Measurements from ENCODE around the gene SLC22A23.
A peak's percentile ranks its signal among the peaks of the same experiment; 100 is the strongest.

SLC22A23 gene

DNA sequence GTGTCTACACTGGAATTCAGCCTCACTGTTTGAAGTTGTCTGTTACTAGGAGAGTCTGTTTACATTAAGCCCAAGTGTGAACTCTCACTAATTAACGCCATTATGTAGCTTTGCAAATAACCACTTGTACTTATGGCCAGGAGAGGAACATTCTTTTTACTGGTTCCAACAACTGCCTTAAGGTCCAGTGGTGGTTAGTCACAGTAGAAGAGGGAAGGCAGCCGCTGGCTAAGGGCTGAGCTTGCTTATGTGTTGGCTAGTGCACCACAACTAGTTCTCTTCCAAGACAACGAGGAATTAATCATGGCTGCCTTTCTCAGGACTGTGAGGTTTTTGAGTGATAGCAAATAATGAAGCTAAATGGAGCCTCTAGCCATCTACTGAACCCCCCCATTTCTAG lies 14.9 kb upstream of the SLC22A23 start:
- peak; percentile 91 for DNase-seq

GRCh38 chr6:3471286-3471685 lies 14.4 kb upstream of the SLC22A23 start:
- DNase-seq, result no peak

GRCh38 chr6:3468585-3468984 lies 11.7 kb upstream of the SLC22A23 start:
- DNase-seq, result no peak

DNA sequence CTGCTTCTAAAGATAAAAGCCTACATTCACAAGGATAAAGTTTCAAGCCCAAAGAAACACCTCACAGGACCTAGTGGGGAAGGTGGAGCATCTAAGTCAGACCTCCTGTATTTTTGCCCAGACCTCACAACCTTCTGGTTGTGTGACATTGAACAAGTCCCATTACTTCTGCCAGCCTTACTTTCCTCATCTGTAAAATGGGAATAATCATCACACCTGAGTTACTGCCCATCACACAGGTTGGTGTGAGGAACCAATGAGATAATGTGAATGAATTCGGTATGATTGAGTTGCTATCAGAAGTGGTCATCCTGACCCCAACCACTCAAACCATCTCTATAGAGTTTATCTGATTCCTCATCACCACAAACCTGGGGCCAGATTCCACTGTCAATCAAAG lies 11.1 kb upstream of the SLC22A23 start:
- DNase-seq, result no peak

DNA sequence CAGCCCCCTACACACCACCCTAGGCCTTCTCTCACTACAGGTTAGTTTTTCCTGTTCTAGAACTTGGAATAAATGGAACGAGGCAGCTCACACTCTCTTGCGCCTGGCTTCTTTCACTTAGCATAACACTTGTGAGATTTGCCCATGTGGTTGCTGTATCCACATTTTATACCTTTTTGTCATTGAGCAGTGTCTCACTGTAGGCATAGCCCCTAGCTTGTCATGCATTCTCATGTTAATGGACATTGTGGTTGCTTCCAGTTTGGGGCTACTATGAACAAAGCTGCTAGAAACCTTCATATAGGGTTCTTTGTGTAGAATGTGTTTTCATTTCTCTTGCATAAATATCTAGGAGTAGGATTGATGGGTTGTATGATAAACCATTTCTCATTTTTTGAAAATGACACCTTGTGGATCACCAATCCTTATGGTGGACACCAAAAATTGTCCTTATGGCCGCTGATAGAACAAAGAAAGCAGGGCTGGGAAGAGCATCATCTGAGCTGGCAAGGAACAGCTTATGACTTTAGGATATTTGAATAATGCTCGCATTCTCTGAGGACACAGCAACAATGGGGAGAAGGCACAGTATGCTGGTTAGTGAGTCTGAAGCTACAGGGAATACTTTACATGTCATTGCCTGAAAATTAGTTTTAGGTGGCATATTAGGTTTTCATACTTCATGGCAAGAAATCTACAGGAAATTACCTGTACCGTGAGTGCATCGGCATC lies 9.8 kb upstream of the SLC22A23 start:
- DNase-seq, result no peak

DNA sequence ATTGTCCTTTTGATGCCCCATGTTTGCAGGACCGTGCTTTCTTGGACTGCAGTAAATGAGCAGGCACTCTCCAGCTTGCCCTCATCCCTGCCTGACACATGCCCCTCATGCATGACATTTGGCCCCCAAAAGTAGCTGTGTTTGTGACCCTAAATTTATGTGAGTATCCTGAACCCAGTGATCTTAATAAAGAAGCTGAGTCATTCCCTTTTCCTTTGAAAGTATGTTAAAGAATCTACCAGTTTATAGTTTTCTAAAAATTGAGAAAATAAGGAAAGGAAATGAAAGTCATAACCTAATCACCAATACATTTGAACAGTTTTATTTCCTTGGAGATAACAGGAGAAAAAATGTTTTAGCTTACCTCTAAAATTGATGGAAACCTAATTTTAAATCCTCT lies 3.4 kb upstream of the SLC22A23 start:
- no peak for DNase-seq

DNA sequence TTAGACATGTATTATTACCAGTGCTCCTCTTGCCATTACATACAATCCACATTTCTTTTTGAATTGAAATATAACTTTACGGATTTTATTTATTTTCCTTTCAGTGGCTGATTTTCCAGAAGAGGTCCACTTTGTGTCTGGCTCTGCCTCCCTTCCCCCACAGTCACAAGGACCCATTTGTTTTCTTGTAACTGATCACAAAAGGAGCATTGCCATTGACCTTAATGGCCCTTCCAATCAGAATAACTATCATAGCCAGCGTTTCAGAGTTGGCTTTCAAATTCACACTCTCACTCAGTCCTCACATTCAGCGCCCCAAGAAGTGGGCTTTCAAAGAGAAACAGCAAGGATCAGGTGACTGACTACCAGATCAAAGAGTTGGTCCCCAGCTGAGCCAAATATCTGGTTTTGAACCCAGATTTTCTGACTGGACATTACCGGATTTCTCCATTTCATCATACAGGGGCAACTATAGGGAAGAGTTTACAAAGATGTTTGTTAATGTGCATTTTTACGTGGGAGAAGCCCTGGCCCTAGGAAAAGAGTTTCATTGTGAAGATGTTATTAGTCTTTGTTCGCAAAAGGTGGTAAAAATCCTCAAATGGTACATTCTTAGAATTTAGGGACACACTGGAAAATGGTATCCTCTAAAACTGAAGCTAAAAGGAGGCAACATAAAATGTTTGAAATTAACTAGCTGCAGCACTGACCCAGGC lies 2.0 kb upstream of the SLC22A23 start:
- DNase-seq, result no peak

- peak; percentile 95 for DNase-seq
Measured at GRCh38 chr6:3457710-3458602, 1.1 kb upstream of the SLC22A23 start.

GRCh38 chr6:3456395-3456897 lies 404 bp downstream of the SLC22A23 start:
- no peak for DNase-seq

DNA sequence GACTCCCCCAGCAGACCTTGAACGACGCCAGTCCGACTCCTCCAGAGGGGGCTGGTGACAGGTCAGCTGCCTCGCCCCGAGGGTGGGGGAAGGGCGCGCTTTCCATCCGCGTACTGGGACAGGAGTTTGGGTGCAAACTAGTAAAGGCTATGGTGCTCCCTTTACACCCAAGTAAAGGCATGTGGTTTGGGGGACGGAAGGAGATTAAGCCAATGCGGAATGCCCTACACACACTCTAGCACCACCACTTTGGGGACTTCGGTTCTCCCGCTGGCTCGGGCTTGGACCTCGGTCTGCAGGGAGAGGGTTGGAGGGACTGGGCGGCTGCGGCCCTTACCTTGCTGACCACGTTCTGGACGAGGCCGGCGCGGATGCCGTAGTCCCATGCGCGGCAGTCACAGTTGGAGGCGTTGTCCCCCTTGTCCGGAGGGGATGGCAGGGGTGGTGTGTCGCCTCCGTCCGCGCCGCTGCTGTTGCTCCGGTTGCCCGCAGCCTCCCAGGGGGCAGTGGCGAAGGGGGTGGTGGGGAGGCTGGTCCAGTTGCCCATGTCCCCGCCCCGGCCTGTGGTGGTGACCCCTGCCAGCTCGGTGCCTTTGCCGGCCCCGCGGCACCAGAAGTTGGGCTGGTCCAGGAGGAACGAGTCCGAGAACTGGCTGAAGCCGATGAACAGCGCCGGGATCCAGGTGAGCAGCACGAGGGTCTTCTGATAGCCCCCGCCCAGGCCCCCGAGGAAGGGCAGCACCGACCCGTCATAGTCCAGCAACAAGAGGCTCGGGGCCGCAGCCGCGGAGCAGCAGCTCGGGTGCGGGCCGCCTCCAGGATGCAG lies 1.1 kb downstream of the SLC22A23 start:
- no peak for DNase-seq

DNA sequence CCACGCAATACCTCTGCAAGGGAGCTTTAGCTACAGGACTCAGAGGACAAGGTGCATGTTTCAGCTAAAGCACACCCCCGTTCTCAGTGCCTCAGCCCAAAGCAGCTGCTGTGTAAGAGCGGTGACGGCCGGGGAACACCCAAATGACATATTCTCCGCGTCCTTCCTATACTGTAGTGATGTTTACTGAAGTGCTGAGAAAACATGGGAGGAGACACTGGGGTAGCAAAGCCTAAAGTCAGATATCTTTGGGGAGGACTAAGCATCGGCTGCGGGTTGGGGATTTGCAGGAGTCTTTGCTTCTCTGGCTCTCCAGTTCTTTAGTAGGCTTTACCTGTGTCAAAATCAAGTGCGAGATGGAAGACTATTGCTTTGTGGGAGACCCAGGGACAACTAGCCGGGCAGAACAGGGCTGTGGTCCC lies 1.7 kb downstream of the SLC22A23 start:
- DNase-seq, result peak; percentile 67

- no peak for DNase-seq
Measured at GRCh38 chr6:3454273-3455010, 2.4 kb downstream of the SLC22A23 start.

DNA sequence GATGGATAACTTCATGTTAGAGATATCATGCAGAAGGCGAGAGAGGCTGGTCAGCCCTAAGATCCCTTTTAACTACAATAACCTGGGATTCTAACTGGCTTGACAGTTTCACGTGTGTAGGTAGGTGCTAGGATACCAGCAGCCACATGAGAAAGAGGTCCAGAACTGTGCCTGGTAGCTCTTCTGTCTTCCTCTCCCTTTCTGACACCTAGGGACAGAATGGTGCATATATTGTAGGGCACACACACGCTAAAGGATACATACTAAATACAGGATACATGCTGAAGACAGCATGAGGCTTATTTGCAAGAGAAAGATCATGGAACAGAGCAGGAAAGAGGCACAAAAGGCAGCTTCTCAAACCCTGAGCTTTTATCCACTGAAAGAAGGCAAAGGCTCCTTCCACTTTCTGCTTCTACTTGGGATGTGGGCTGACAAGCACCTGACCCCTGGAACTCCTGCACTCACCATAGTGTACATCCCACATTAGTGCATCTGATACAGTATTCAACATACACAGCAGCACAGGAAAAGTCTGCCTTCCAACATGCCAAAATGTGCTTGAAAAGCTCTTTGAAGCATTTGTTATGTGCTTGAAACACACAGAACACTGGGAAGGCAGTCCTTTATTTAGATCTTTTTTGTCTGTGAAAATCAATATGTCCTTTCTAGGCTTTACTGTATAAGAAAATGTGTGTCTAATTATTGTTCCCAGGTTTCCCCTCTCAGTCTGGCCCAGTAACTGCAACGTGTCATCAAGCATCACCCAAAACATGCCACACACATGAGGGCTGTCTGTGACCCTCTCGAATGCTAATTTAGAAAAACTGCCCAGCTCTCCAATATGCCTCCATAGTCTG lies 3.2 kb downstream of the SLC22A23 start:
- peak; percentile 37 for DNase-seq

DNA sequence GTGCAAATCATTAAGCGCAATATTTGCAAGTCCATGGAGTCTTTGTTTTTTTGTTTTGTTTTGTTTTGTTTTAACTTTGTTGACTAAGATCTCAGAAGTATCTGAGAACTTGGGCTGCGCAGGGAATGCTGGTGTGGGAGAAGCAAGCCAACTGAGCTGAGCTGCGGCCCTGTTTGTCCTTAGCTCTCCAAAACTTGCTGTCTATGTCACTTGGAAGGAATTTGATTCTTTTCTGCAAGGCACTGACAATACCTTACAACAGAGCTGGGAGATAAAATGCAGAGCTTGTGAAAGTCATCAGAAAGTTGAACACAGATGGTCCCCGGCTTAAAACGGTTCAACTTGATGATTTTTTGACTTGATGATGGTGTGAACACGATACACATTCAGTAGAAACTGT lies 5.4 kb downstream of the SLC22A23 start:
- DNase-seq, result no peak

DNA sequence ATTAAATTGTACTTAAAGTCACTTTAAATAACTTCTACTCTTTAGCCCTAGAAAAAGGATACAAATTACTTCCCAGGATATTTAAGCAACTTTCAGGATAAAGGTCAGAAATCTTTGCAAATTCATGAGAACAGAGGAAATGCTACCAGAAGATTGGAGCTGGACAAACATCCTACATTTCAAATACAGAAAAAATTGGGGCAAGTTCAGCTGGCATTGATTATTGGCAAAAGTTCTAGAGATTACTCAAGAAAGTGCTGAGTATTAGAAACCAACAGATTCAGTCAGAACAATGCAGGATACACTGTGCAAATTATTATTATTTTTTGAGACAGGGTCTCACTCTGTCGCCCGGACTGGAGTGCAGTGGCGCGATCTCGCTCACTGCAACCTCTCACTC lies 6.0 kb downstream of the SLC22A23 start:
- DNase-seq, result no peak

DNA sequence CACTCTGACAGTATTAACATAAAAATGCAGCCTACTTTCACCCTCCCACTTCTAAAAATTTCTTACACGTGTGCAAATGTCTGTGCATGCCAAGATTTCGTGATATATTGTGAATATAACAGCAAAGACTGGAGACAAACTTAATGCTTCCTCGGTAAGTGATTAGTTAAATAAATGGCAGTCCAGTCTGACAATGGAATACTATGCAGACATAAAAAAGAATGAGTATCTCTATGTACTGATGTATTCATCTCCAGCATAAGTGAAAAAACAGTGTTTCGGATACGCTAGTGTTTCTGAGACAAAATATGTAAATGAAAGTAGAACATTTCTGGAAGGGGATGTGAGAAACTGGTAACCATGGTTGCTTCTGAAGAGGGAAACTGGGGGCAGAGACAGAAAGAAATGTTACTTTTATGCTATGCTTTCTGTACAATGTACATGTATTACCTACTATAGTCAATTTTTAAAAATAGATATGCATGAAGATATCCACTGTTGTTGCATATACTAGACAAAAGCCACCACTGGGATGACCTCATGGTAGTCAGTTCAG lies 7.0 kb downstream of the SLC22A23 start:
- DNase-seq, result no peak

DNA sequence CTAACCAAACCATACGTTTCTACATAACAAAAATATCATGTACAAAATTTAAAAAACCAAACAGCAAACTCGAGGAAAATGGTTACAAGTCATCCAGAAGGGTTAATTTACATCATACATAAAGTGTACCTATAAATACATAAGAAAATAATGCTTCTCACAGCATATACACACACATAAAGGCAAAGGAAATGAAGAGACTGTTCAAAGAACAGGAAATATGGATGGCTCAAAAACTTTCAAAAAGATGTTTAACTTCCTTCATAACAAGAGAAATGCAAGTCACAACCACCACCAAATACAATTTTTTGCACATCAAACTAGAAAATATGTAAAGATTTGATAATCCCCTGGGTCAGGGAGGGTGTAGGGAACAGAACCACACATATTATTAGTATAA lies 7.5 kb downstream of the SLC22A23 start:
- DNase-seq, result no peak

DNA sequence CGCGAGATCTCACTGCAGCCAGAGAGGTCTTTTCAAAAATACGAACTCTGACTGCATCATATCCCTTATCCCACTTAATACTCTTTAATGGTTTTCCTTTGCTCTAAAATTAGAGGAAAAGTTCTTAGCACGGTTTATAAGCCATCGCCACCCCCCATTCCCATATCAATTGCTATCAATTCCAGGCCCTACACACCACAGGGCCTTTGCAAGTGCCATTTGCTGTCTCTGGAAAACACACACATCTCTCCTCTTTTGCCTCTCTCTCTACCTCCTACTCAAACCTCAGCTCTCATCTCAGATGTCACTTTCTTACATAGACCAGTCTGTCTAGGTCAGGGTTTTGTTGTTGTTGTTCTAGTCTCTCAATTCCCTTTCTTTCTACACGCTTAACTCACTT lies 9.8 kb downstream of the SLC22A23 start:
- no peak for DNase-seq

DNA sequence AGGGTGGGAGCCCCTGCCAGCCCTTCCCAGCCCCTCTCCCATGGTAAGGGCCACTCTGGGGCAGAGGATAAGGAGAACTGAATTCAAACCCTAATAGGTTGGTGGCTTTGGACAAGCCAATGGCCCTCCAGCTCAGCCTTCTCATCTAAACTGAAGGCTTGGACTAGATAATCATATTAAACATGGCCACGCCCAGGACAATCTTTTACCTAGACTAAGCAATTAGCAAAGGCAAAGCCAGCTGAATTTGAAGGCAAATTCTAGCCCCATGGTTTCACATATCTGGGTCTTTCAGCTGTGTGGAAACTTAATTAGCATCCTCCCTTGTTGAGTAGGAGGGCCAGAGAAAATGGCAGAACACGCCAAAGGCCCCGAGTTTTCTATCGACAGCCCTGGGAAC lies 10.7 kb downstream of the SLC22A23 start:
- no peak for DNase-seq

Data from NCI-H748 treated with DMSO at 0.1 percent for 48 hours (cell line).